Stimulated activated CD8-positive, alpha-beta memory T cell treated with anti-CD3 and anti-CD28 coated beads, Interleukin-2, amount 100 ng/mL, for 1 hour (primary cell): ENCODE data around the gene ITGA11.

ENCODE experiments used
- DNase-seq, 2 donors: peaks; one replicate each; pipeline ENCODE4 v3.0.0-alpha.2; 2020; ENCODE audit warnings: low read depth in 2 of 2

Gene ITGA11

DNA sequence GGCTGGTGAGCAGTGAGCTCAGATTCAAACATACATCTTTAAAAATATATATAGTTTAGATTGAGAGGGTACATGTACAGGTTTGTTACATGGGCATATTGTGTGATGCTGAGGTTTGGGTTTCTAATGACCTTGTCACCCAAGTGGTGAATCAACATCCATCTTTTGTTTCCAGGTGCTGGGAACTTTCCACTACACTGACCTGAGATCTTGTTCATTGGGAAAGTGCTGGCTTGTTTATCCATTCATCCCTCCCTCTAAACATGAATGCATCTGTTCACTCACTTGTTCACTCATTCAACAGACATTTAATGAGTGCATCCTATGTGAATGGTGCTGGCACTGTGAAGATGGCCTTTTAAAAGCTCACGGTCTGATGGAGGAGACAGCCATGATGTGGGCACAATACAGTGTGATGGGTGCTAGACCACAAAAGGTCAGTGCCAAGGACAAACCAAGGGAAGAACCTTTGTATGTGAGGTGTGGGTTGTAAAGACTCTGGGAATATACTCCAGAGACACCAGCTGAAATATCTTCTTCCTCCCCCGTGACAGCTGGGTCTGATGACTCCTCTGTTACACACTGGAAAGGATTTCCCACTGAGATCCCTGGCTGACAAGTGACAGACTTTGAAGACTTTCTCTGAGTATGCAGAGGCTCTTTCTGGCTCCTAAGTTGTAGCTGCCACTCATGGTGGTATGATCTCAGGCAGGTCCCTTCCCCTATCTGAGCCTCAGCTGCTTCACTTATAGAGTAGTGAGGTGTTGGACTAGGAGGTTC is 16.2 kb upstream of the ITGA11 start:
- DNase-seq = no peak

DNA sequence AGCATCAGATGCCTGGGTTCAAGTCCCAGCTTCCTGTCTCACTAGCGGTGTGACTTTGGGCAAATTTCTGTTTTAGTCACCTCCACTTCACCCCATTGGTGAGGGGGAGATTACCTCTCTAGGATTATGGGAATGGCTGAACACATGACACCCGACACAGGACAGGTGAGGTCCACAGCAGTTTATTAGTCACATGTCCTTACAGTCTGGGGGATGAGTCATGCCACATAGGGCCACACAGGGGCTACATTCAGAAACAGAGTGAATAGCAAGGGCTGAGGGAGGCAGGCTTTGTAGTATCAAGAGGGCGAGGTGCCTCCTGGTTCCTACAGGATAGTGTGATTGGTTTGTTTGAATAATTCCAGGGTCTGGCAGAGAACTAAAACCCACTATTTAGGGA is 15.2 kb upstream of the ITGA11 start:
- DNase-seq = no peak

DNA sequence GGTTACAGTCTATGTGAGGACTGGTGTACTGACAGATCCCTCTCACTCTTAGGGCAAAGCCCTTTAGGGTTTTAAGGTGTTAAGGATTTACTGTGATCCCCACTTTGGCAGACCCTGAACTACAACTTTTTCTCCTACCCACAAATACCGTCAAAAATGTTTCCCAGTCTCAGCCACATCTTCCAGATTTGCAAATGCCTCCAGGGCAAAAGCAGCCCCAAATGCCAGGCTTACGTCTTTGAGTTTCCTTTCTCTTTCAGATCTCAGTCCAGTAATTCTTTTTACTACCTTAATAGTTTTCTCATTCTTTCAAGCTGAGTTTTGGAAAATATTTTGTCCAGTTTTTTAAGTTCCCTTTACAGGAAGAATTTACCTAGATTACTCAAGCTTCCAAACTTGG is 13.4 kb upstream of the ITGA11 start:
- DNase-seq = no peak

DNA sequence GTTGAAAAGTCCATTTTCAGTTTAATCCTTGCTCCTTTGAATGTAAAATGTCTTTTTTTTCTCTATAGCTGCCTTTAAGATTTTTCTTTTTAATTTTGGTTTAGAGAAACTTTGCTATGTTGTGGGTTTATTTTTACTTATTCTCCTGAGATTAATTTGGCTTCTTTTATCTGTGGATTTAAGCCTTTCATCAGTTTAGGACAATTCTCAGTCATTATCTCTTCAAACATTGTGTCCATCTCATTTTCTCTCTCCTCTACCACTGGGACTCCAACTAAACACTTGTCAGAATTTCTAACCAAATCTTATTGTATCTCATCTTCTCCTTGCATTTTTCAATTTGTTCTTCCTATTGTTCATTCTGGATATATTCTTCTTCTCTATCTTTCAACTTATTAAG is 12.4 kb upstream of the ITGA11 start:
- no peak for DNase-seq

DNA sequence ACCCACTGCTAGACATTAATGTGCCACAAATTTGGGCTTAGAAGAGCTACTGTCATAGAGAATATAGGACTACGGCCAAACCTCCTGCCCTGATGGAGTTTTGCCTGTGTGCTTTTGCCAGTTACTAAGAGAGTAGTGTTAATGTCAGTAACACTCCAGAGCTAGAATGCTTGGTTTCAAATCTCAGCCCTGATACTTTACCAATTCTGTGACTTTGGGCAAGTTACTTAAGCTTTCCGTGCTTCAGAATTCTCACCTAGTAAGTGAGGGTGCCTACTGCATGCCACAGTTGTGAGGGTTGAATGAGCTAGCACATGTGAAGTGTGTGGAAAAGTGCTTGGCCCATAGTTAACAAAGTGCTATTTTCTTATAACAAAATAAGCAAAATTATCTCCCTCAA is 10.9 kb upstream of the ITGA11 start:
- DNase-seq = no peak

DNA sequence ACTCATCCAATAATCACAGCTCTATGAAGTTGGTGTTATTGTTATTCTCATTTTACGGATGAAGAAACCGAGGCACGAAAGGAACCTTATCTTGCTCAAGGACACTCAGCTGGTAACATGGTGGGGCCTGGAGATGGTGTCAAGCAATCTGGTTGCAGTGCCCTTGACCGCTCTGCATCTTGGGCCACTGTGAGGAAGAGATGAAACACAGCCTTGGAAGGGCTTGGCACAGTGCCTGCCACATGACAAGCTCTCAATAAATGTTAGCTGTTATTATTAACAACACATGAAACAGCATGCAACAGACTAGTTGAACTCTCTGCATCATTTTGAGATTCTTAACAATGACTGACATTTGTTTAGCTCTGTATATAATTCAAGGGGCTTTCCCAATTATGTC is 10.1 kb upstream of the ITGA11 start:
- DNase-seq = no peak

DNA sequence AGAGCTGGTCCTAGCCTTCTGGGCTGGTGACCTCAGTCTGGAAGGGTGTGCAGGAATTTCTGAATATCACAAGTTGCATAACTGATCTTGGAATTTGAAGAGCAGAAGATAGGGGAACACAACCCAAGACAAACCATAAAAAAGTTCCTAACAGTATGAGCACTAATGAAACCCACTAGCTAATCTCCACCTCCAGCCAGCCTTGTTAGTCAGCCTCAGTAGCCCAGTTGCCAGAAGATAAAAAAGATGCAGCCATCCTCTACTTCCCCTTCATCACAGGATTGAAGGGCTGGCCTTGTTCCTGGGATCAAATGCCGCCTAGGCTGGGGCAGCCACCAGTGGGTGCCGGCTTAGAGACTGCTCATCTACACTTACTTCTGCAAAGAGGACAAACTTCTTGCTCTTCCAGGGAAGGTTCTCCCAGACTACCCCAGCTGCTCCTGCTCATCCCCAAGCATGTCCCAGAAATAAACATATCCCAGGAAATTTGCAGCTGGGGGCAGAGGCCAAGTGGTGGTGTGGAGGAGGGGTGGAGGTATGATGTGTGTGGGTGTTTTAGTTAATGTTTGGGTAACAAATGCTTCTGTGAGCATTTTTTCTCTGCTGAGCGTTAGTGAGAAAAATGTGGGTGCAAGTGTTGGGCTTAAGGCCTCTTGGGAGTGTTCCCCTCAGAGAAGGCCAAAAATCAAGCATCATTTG is 9.2 kb upstream of the ITGA11 start:
- DNase-seq = no peak

DNA sequence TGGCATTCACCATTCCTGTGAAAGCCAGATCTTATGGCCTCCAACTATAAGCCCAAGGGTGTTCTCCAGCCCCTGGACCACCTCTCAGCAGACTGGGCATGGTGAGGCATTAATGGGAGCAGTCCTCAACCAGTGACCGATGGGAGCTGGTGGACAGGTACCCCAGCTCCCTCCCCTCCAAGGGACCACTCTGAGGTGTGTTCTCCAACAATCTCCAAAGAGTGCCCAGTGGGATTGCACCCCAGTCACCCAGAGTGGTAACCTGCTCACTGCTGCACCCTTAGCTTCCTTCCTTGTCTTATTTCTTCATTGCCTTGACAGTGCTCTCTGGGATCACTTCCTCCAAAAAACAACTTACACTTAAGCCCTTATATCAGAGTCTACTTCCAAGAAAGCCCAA is 8.2 kb upstream of the ITGA11 start:
- no peak for DNase-seq

DNA sequence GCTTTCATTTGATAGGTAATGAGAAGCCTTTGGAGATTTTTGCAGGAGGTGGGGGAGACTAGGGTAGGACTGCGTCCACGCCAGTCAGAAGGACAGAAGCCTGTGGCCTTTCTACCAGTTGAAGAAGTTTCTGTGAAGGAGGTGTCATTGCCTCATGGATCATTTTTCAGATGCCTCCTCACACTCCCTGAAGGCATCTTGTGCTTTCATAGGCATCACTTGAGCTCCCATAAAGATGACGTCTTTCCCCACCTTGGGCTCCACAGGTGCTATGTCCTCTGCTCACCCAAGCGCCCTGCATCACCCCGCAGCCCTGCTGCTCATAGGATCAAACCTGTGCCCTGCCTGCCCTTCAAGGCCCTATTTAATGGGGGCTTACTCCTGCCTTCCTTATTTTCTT is 7.5 kb upstream of the ITGA11 start:
- DNase-seq = no peak

DNA sequence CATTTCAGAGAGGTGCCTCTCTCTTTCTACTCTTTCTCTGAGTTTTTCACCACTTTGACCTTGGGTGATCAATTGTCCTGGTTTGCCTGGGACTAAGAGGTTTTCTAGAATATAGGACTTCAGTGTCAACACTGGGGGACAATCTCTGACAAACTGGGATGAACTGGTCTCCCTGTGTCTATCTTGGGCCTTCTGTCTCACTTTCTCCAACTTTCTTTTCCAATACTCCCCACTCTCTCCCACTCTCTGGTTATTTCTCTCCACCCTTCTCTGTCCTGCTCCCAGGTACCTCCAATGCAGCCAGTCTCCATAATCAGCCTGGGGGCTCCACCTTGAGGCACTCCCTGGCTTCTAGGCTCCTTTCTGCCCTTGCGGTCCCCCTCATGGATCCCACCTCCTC is 4.7 kb upstream of the ITGA11 start:
- DNase-seq = no peak

DNA sequence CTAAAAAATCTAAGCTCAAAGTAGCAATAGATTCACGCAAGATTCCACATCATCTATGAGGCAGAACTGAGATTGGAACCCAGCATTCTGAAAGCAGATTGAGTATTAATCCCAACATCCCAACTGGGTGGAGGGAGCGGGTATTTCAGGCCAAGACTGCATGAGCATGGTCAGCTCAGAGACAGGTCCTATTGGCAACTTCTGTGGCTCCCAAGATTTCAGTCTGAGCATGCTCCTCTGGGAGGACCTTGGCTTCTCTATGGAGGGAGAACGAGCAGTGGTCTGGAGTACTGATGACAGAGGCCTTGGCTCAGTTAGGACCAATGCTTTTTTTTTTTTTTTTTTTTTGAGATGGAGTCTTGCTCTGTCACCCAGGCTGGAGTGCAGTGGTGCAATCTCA is 4.0 kb upstream of the ITGA11 start:
- DNase-seq = no peak

DNA sequence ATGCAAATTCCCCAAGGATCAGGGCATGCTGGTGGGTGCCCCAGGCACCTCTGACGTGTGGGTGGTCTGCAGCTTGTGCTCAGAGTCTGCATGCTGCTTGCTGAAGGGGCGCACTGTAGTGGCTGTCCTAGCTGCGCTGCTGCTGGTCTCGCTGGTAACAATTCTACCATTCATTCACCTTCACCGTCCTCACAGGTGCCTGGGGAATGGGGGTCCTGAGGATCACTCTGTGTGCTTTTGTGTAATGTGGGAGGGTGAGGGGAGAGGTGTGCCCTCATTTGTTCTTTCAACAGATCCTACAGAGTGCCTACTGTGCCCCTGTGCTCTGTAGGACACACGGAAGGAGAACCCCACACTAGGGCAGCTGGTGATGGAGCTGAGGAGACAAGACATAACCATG is 2.1 kb upstream of the ITGA11 start:
- DNase-seq = no peak

DNA sequence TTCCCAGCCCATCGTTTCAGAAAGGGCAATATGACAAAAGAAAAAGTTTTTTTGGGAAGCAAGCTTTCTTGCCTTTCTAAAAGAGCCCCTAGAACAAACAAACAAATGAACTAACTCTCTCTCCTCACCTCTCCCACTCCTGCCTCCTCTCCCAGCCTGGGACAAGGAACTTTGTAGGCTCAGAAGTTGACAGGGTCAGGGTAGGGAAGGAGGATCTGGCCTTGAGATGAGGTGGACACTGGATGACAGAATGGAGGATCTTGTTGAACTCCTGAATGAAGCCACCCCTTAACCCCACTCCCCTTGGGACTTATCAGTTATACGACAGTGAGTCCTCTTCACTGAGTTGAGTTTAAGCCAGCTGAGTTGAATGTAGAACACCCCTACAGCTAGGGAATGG is 1.6 kb upstream of the ITGA11 start:
- no peak for DNase-seq

DNA sequence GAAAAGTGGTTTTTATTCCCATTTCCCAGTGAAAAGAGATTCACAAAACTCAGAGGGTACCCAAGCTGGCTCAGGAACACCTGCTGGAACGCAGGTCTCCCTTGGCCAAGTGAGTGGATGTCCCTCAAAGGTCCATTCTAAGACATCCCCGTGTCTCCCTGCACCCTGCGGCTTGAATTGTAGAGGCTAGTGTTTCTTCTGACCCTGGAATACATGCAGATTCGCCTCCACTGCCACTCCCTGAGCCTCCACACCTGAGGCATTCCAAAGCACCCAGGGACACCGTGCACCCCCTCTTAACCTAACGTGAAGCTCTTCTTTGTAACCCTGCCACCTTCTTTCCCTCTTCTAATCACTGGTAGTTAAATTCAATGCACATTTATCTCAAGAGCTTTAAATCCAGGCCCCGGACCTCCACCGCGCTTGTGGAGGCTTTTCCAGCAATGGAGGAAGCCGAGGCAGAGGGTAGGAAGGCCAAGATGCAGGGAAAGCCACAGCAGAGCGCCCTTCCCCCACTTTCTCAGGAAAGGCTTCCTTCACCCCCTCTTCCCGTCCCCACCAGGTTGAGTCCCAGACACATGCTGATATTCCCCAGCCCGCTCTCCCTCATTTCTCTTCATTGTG is 590 bp upstream of the ITGA11 start:
- no peak for DNase-seq

DNA sequence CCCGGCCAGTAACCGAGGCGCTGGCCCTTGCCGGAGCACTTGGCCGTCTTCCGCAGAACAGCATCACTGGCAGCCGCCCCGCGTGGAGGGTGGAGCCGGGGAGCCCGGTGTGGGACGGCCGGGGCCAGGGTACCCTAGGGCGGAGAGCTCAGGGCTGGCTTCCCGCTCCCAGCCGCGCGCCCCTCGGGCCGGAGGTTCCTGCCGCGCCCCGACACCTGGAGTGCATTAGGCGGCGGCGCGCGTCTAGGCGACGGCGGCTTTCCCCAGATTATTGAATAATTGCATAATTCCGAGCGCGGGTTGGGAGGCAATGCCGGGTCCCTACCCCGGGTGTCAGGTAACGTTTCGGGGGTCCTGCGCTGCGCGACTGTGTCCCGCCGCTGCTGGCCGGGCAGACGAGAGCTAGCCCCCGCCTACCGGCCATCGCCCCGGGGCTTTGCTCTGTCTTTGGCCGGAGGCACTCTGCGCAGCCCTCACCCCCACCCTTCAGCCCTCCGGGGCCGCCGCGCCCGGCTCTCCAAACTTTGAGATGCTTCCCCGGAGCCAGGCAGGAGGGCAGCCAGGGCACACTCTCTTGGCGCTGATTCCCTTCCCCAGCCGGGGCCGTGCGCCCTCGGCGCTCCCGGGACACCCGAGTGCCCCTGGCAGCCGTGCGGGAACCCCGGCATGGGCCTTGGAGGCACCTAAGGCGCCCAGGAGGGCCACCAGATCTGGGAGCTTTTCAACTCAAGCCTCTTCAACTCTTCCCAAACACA is 749 bp downstream of the ITGA11 start:
- no peak for DNase-seq

DNA sequence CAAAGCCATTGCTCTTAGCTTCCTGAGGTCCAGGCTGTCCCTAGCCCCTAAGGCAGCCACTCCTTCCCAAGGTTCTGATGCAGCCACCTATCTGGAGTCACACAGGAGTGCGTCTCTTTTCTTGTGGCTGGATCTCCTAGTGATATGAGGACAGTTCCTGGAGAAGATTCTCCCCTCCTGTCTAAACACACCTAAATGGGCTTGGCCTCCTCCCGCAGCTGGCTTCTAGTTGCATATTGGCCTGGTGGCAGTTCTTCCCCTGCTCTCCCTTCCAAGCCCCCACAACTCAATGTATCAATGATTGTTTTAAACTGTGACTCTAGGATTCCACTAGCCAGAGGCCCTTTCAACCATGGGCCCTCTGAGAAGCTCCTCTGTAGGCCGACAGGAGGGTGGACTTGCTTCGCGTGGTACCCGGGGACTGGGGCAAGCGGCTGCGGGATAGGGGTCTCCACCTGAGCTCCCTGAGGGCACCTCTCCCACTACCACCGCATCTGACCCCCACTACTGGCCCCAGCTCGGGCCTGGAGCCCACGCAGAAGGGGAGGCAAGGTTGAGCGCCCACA is 1.4 kb downstream of the ITGA11 start:
- no peak for DNase-seq

DNA sequence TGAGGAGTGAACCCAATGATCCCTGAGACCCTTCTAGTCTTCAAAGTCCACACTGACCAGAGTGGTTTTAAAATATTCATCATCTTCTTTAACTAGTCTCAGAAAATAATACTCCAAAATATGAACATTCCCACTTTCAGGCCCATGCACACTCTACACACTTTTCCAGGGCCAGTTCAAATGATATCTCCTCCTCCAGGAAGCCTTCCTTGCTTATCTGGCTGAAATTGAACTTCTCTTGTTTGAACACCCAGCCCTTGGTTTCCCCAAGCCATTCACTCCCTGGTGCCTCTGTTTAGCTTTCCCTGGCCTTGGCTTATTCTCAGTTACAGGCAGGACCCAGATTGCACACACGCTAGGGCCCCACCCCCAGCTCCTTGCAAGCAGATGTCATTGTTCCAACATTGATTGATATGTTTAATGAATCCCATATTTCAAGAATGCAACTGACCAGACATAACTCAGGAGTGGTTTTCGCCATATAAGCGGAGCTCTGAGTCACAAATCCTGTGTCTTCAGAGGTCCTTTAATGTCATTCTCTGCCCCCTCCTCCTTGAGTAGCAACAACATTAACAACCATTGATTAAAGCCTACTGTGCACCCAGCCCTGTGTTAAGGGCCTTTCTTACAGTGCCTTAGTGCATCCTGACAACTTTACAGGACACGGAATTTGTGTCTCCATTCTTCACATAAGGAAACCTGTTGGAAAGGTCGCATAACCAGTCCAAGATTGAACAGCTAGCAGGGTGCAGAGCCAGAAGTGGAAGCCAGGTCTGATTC is 2.1 kb downstream of the ITGA11 start:
- DNase-seq = no peak

DNA sequence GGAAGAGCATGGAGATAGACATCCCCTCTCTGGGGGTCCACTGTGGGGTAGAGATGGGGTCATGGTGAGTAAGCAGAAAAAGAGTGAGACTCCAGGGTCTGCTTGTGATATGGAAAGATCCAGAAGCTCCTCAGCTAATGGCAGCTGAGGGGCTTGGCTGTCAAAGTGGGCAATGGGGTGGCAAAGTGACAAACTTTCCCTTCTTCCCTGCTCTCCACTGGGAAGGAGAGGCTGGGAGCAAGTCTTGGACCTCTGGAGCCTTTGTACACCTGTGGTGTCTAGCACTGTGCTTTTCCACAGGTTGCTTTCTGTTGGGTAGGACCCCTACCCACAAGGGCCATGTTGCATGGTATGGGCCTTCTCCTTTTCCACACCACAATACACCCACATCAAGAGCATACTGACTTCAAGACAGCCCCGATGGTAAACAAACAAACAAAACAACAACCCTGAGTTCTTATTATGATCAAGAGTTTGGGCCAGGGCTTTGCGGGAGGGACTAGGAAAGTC is 3.5 kb downstream of the ITGA11 start:
- DNase-seq = no peak

DNA sequence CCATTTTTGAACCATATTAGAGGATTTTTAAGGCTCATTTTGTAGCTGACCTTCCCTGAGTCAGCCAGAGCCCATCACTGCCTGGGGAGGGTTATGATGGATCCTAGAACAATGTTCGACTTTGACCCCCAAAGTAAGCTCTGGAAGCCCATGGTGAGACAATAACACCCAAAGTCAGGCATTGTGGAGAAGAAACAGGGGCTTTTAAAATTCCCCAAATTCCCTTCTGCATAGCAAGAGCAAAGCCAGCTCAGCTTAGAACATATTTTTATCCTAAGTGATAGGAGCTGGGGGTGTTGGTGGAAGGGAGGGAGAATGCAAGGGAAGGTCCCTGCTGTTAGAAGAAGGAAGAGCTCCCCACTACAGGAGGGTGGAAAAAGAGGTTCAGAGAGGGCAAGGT is 4.0 kb downstream of the ITGA11 start:
- no peak for DNase-seq

DNA sequence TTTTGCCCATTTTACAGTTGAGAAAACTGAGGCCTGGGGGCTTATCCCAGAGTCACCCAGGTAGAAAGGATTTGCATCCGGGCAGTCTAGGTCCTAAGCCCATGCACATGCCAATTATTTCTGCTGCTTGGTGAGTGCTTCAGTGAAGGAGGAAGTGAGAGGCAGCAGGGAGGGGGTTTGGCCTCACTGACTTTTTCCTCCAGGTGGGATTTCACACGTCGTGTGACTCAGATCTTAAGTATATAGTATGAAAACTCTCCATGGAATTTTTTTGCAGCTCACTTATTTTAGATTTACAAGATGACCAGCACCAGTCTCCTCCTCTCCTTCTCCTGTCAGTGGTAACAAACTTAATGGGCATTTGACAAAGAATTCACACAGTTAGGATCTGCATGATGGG is 4.6 kb downstream of the ITGA11 start:
- no peak for DNase-seq

DNA sequence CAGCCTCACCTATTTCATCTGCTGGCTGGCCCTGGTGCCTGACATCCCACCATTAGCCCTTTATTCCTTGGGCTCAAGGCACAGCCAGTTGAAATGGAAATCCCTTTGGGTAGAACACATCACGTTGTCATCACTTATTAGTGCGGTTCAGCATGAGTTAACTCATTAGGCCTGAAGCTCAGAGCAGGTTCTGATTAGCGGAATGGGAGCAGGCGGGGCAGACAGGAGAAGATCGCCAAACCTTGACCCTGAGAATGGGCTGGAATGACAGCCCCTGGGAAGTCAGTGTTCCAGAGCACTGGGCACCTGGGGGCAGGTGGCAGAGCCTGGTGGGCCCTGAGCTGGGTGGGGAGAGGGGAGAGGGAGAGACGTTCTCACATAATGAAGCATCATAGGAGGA is 5.8 kb downstream of the ITGA11 start:
- DNase-seq = no peak
